Activated T-helper 1 cell treated with anti-CD3 and anti-CD28 coated beads, Interleukin-2, amount 50 U/mL, for 16 hours (primary cell): ENCODE results near the gene PCGF2.
A peak's percentile ranks its signal among the peaks of the same experiment; 100 is the strongest.
"Not testable (repeated sequence)": the region's sequence is repeated elsewhere in the genome, so short reads cannot be mapped to it uniquely, and the experiment has no call there.

ENCODE experiments used
- DNase-seq, 2 donors: peaks; one replicate each; pipeline ENCODE4 v3.0.0-alpha.2; 2020; ENCODE audit warnings: low read depth in 1 of 2, low spot score in 1 of 2

The PCGF2 gene

GRCh38 chr17:38738007-38738662, 10.0 kb downstream of the PCGF2 start:
- DNase-seq, result no peak

DNA sequence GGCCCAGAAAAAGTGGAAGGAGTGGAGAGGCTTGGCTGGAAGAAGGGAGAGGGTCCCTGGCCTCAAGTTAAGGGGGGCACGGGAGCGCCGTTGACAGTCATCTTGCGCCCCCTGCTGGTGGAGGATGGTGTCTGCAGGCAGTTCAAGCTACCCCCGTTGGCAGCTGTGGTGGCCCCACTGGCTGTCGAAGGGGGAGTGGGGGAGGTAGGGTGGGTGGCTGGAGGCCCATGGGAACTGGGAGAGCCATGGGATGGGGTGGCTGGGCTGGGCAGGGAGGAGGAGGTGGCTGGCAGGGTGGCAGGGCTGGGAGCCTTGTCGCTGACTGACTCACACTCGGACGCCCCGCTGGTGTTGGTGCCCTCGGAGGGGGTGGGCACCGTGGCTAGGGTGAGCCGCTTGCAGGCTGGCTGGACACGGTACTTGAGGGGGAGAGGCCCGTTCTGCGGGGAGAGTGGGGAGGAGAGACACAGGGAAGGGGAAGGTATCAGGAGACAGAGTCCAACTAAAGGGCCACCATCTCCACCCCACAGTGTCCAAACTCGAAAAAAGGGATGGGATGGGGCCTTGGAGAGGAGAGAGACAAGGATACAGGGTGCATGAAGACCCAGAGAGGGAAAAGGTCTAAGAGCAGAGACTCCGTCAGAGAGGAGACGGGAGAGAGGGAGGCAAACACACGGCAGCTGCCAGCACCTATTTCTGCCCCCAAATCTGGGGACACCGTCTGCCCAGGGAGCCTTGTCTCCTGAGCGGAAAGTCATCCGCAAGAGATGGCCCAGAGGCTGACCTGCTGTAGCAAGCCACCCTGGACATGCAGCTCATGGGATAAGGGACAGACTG, 12.8 kb downstream of the PCGF2 start:
- DNase-seq, result peak; percentile 62 to 65

GRCh38 chr17:38733982-38734973, 13.9 kb downstream of the PCGF2 start:
- DNase-seq, result no peak

DNA sequence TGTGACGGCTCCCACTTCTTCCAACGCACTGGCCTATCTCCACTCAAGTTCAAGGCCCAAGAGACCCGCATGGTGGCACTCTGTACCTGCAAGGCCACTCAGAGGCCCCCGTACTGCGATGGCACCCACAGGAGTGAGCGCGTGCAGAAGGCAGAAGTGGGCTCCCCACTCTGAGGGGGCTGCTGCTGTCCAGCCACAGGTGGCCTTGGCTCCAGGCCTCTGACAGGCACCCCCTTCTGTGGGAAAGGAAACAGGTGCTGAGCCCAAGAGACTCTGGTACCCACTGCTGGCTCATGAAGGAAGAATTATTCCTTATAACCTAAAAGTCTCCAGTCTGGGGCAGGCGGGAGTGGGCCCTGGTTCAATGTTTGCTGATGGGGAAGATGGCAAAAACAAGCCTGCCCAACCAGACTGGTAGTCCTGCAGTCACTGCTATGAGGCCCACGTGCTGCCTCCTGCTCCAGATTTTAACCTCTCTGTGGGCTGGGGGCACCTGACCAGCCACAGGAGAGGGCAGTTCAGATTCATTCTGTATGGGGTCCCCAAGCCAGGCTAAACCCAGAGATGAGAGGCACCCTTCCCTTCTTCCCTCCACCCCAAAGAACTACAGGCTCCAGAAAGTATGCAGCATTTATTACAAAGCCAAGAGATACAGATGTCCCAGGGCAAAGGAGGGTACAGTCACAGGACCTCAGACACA, 14.7 kb downstream of the PCGF2 start:
- DNase-seq, result no peak

DNA sequence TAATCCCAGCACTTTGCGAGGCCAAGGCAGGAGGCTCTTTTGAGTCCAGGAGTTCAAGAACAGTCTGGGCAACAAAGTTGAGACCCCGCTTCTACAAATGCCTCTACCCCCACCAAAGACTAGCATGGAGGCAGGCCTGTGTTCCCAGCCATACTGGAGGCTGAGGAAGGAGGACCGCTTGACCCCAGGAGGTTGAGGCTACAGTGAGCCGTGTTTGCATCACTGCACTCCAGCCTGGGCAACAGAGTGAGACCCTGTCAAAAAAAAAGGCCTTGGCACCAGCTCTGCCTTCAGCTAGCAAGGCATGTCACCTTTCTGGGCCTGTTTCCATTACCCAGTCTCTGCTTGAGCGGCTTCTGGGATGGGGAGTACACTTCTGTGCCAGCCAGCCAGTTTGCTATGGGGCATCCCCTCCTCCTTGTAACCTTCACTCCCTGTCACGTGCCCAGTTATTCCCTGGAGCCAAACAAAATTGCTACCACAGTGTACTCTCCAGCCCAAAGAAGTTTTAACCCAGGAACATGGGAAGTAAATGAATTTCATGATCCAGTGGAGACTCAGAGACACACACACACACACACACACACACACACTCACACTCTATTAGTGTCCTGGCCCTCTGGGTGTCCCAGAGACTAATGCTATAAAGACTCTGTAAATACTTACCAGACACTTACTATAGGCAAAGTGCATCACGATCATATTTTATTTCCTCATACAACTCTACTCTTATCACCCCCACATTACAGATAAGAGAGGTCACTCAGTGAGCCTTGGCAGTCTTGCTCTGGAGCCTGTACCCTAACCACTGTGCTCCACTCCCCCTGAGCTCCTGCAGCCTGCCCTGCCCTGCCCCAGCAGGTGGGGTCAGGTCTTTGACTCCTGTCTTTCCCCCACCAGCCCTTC, 15.5 kb downstream of the PCGF2 start:
- DNase-seq, result no peak

- no peak for DNase-seq
Measured at GRCh38 chr17:38731526-38732294, 16.4 kb downstream of the PCGF2 start.

DNA sequence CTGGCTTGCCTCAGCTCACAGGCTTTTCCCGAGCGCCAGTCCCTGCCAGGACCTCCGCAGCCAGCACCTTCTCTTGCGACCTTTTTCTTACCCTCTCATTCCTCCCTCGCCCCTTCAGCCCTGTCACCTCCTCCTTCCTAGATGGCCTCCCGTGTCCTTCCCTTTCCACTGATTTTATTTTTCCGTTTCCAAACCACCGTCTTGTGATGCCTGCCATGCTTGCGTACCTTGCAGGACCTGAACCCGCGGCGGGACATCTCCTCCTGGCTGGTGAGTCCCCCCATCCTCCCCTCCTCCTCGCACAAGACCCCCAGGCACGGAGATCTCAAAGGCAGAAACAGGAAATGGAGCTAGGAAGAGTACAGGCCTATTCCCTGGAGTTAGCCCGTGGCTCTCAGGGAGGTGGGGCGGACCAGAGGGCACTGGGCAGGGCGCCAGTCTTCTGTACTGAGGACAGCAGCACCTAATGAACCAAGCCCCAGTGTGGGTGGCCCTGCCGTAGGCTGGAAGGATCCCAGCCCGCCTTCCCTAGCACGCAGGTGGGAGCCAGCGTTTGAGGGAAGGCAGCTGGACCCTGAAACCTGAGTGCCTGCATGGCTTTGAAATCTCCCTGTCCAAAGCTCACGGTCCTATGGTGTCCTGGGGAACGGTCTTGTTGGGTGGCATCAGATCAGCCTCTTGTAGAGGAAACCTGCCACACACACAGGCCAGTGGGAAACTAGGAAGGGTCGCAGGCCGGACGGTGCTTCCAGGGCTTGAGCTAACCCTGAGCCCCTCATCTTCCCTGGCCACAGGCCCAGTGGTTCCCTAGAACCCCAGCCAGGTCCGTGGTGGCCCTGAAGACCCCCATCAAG, 17.4 kb downstream of the PCGF2 start:
- DNase-seq, result no peak

- peak; percentile 62 to 80 for DNase-seq
Measured at GRCh38 chr17:38729886-38730525, 18.1 kb downstream of the PCGF2 start, which contains the start of gene CISD3. Gene CISD3 (plus strand): TSS chr17:38730341. CDS start chr17:38730359, 18 bp downstream.

DNA sequence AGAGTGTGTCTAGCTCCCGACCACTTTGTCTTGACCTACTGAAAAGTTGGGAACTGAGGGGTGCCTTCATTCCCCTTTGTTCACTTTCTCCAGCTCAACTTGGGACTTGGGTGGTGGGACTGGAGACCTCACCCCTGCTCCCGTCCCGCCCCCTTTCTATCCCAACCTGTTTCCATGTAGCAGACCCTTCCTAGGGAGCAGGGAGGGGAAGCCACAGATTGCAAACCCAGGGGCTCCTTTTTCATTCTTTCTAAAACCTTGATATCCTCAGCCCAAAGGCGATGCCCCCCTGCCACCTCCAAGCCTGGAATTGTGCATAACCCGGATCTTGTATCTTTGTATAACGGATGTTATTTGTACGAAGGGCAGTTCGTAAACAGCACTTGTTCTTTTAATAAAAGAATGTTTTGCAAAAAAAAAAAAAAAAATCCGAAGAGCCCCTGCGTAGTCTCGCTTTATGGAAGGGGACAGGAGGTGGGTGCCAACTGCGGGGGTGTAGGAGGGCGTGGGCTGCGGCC, 18.7 kb downstream of the PCGF2 start:
- DNase-seq, result no peak

DNA sequence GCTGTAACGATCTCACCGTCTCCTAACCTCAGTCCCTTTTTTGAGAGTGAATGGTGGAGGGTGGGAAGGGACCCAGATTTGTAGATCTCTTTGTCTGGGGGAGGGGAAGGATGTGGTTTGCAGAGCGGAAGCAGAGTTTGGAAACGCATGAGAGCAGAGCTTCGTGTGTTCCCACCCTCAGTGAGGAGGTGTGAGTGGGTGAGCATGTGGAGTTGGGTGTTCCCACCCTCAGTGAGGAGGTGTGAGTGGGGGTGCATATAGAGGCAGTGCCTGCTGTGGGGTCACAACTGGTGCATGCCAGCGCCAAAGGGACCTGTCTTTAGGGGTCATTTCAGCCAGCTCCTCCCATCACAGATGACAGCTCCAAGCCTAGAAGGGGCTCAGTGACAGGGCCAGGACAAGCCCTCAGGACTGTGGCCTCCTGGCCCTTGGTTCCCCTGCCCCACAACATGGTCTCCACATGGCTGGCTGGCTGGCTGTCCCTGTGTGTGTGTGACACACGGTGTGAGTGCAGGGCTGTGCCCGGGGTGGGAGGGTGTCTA, 19.8 kb downstream of the PCGF2 start:
- peak; percentile 36 to 44 for DNase-seq

- peak in 1 of 2 donors; percentile 55 for DNase-seq
Measured at GRCh38 chr17:38727736-38728135, 20.4 kb downstream of the PCGF2 start.

DNA sequence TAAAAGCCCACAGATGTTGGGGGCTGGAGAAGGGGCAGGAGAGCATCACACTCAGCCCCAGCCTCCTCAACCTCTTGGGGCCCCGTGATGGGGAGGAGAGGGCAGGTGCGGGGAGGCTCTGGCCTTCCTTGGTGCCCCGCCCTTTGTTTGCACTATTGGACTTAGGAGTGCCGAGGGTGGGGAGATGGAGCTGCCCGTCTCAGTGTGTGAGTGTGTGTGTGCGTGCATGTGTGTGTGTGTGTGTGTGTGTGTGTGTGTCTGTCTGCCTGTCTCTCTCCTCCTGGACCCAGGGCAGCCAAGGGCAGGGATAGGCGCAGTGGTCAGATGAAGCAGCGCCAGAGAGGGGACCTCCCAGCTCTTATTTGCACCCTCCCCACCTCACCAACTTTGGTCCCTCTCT, 22.0 kb downstream of the PCGF2 start:
- DNase-seq, result not testable (repeated sequence)

- DNase-seq, result no peak
Measured at GRCh38 chr17:38725066-38725465, 23.1 kb downstream of the PCGF2 start.

GRCh38 chr17:38724337-38724988, 23.7 kb downstream of the PCGF2 start:
- no peak for DNase-seq

DNA sequence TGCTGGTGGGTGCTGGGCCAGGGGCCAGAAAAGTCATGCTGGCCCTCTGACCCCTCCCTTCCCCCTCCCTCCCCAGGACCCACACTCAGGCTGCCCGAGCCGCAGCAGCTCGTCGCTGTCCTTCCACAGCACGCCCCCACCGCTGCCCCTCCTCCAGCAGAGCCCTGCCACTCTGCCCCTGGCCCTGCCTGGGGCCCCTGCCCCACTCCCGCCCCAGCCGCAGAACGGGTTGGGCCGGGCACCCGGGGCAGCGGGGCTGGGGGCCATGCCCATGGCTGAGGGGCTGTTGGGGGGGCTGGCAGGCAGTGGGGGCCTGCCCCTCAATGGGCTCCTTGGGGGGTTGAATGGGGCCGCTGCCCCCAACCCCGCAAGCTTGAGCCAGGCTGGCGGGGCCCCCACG, 26.3 kb downstream of the PCGF2 start:
- DNase-seq, result no peak

- DNase-seq, result no peak
Measured at GRCh38 chr17:38720941-38721340, 27.2 kb downstream of the PCGF2 start.
